ENCODE data around the gene NCAPH2.
"Not testable (repeated sequence)": the region's sequence is repeated elsewhere in the genome, so short reads cannot be mapped to it uniquely, and the experiment has no call there.

Gene NCAPH2

DNA sequence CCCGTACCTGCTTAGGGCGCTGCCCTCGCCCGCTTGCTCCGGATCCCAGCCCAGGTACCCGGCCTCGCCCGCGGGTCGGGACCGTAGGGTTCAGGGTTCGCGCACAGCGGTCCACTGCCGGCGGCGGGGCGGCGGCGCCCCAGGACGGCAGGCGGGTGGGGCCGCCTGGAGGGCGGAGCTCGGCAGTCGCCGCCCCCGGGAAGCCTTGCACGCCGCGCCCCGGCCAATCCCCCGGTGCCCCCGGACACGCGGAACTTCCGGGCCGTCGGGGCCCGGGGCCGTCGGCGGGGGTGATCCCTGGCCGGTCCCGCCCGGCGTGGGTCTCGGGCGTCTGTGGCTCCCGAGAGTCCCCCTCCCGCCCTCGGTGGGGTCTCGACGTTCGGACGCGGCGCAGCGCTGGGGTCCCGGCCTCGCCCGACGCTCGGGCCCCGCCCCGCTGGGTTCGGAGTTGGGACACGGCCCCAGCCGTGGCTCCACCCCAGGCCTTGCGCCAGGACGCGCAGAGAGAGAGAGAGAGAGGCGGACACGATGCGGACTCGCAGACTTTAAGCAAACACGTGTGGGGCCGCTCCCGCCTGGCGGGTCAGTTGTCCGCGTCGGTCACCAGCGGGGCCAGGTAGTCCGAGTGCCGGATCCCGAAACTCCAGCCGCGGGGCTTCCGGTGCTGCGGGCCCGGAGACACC is 22.0 kb downstream of the NCAPH2 start, which contains the start of gene TYMP:
Gene TYMP (minus strand): TSS at position 116 of the 683 bp plus-strand sequence. CDS start 303 bp downstream, outside the sequence.
- TF ChIP-seq, protein P1, sequence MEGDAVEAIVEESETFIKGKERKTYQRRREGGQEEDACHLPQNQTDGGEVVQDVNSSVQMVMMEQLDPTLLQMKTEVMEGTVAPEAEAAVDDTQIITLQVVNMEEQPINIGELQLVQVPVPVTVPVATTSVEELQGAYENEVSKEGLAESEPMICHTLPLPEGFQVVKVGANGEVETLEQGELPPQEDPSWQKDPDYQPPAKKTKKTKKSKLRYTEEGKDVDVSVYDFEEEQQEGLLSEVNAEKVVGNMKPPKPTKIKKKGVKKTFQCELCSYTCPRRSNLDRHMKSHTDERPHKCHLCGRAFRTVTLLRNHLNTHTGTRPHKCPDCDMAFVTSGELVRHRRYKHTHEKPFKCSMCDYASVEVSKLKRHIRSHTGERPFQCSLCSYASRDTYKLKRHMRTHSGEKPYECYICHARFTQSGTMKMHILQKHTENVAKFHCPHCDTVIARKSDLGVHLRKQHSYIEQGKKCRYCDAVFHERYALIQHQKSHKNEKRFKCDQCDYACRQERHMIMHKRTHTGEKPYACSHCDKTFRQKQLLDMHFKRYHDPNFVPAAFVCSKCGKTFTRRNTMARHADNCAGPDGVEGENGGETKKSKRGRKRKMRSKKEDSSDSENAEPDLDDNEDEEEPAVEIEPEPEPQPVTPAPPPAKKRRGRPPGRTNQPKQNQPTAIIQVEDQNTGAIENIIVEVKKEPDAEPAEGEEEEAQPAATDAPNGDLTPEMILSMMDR (IDR thresholded peaks at IDR 0.05; ENCODE audit: insufficient read depth, low read depth, low read length, missing control alignments): no peak
- peak within 1 kb of the TSS; percentile 79 for H3K4me3 ChIP-seq (ENCODE audit: low read length)
- DNase-seq (ENCODE audit: low read depth): peak; percentile 85

DNA sequence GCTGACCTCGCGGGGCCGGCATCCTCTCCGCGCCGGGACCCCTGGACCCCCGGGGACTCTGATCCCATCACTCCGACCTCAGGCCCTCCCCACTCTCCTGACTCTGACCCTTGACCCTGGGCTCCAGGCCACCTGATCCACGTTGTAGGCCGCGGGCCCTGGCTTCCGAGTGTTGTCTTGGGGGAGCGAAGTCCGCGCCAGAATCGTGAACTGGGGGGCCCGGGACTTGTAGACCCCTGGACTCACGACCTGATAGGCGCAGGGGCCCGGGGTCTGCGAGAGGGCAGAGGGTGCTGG is 22.5 kb downstream of the NCAPH2 start:
- DNase-seq (ENCODE audit: low read depth): peak; percentile 37
- TF ChIP-seq, protein P1 (IDR thresholded peaks at IDR 0.05; ENCODE audit: insufficient read depth, low read depth, low read length, missing control alignments): no peak
- H3K4me3 ChIP-seq (ENCODE audit: low read length): peak overlapping the region; percentile 79

- TF ChIP-seq, protein P1 (IDR thresholded peaks at IDR 0.05; ENCODE audit: insufficient read depth, low read depth, low read length, missing control alignments): no peak
- H3K4me3 ChIP-seq (ENCODE audit: low read length): peak overlapping the region; percentile 79
Measured at GRCh38 chr22:50530877-50531545, 23.0 kb downstream of the NCAPH2 start.

GRCh38 chr22:50531546-50531961 is 23.5 kb downstream of the NCAPH2 start:
- peak; percentile 72 for DNase-seq (ENCODE audit: low read depth)

More at GRCh38 chr22:50530877-50531545, 23.0 kb downstream of the NCAPH2 start:
- DNase-seq (ENCODE audit: low read depth): peak; percentile 92

GRCh38 chr22:50531962-50532674 is 24.1 kb downstream of the NCAPH2 start:
- peak; percentile 75 for DNase-seq (ENCODE audit: low read depth)
- H3K4me3 ChIP-seq (ENCODE audit: low read length): peak overlapping the region; percentile 79
- TF ChIP-seq, protein P1 (IDR thresholded peaks at IDR 0.05; ENCODE audit: insufficient read depth, low read depth, low read length, missing control alignments): no peak

More at GRCh38 chr22:50531546-50531961, 23.5 kb downstream of the NCAPH2 start:
- TF ChIP-seq, protein P1 (IDR thresholded peaks at IDR 0.05; ENCODE audit: insufficient read depth, low read depth, low read length, missing control alignments): no peak
- peak overlapping the region; percentile 79 for H3K4me3 ChIP-seq (ENCODE audit: low read length)

GRCh38 chr22:50532824-50533796 is 25.1 kb downstream of the NCAPH2 start:
- TF ChIP-seq, protein P1 (IDR thresholded peaks at IDR 0.05; ENCODE audit: insufficient read depth, low read depth, low read length, missing control alignments): no peak
- no peak for DNase-seq (ENCODE audit: low read depth)

DNA sequence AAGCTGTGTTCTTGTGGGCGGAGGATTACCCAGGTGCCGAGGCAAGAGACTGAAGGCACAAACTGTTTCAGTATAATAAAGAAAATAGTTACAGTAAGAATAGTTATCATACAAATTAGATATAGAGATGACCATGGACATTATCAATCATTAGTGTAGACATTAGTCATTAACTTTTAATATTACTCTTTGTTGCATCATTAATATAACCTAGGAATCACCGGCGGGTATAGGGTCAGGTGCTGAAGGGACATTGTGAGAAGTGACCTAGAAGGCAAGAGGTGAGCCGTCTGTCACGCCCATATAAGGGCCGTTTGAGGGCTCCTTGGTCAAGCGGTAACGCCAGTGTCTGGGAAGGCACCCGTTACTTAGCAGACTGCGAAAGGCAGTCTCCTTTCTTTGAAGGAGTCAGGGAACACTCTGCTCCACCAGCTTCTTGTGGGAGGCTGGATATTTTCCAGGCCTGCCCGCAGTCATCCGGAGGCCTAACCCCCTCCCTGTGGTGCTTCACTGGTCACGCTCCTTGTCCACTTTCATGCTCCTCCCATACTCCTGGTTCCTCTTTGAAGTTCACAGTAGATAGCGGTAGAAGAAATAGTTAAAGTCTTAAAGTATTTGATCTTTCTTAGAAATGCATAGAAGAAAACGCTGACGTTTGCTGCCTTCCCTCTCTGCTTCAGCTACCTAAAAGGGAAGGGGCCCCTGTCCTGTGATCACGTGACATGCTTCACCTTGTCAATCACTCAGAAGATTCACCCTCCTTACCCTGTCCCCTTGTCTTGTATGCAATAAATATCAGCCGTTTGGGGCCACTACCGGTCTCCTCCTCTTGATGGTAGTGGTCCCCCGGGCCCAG is 26.1 kb downstream of the NCAPH2 start:
- DNase-seq (ENCODE audit: low read depth); H3K4me3 ChIP-seq (ENCODE audit: low read length): not testable (repeated sequence)

More at GRCh38 chr22:50532824-50533796, 25.1 kb downstream of the NCAPH2 start:
- H3K4me3 ChIP-seq (ENCODE audit: low read length): no peak overlapping the region
